ENCODE measurements around the gene PTPRJ.

PTPRJ gene

GRCh38 chr11:47973173-47973572 is 7.2 kb upstream of the PTPRJ start:
- H3K4me1 ChIP-seq (ENCODE audit: insufficient read depth, poor library complexity, severe bottlenecking) = peaks cover 7% of the 10 kb centered on the region
- no peak for DNase-seq (ENCODE audit: low spot score)
- no peak for TF ChIP-seq CTCF (IDR thresholded peaks at IDR 0.05; ENCODE audit: poor library complexity, severe bottlenecking)
- no peaks in the 10 kb centered on the region for H3K36me3 ChIP-seq (ENCODE audit: low read depth)
- no peak for ATAC-seq (ENCODE audit: low read depth)
- no peaks in the 10 kb centered on the region for H3K27me3 ChIP-seq (ENCODE audit: insufficient read depth, poor library complexity, severe bottlenecking)
- no peaks in the 10 kb centered on the region for H3K9me3 ChIP-seq (ENCODE audit: severe bottlenecking)
- H3K4me3 ChIP-seq (ENCODE audit: severe bottlenecking) = no peak overlapping the region
- no peak overlapping the region for H3K27ac ChIP-seq (ENCODE audit: poor library complexity, severe bottlenecking)

- ATAC-seq (ENCODE audit: low read depth) (no peak), DNase-seq (ENCODE audit: low spot score) (no peak)
- no peak overlapping the region for H3K27ac ChIP-seq (ENCODE audit: poor library complexity, severe bottlenecking)
Measured at GRCh38 chr11:47976931-47977330, 3.4 kb upstream of the PTPRJ start.

GRCh38 chr11:47977623-47978022 is 2.7 kb upstream of the PTPRJ start:
- Histone ChIP-seq H3K36me3 (ENCODE audit: low read depth) (no peaks in the 10 kb centered on the region), H3K27ac (ENCODE audit: poor library complexity, severe bottlenecking) (no peak overlapping the region), H3K4me3 (ENCODE audit: severe bottlenecking) (no peak overlapping the region), H3K9me3 (ENCODE audit: severe bottlenecking) (no peaks in the 10 kb centered on the region), H3K27me3 (ENCODE audit: insufficient read depth, poor library complexity, severe bottlenecking) (no peaks in the 10 kb centered on the region), H3K4me1 (ENCODE audit: insufficient read depth, poor library complexity, severe bottlenecking) (peaks cover 7% of the 10 kb centered on the region)
- TF ChIP-seq CTCF (IDR thresholded peaks at IDR 0.05; ENCODE audit: poor library complexity, severe bottlenecking) = no peak
- ATAC-seq (ENCODE audit: low read depth) (no peak), DNase-seq (ENCODE audit: low spot score) (no peak)

More at GRCh38 chr11:47976931-47977330, 3.4 kb upstream of the PTPRJ start:
- Histone ChIP-seq H3K36me3 (ENCODE audit: low read depth) (no peaks in the 10 kb centered on the region), H3K4me3 (ENCODE audit: severe bottlenecking) (no peak overlapping the region), H3K4me1 (ENCODE audit: insufficient read depth, poor library complexity, severe bottlenecking) (peaks cover 7% of the 10 kb centered on the region), H3K9me3 (ENCODE audit: severe bottlenecking) (no peaks in the 10 kb centered on the region), H3K27me3 (ENCODE audit: insufficient read depth, poor library complexity, severe bottlenecking) (no peaks in the 10 kb centered on the region)
- no peak for TF ChIP-seq CTCF (IDR thresholded peaks at IDR 0.05; ENCODE audit: poor library complexity, severe bottlenecking)

- DNase-seq (ENCODE audit: low spot score) (no peak), ATAC-seq (ENCODE audit: low read depth) (no peak)
- Histone ChIP-seq H3K4me3 (ENCODE audit: severe bottlenecking) (peak overlapping the region; percentile 98), H3K4me1 (ENCODE audit: insufficient read depth, poor library complexity, severe bottlenecking) (peaks cover under 1% of the 10 kb centered on the region), H3K27ac (ENCODE audit: poor library complexity, severe bottlenecking) (no peak overlapping the region), H3K27me3 (ENCODE audit: insufficient read depth, poor library complexity, severe bottlenecking) (no peaks in the 10 kb centered on the region), H3K9me3 (ENCODE audit: severe bottlenecking) (no peaks in the 10 kb centered on the region), H3K36me3 (ENCODE audit: low read depth) (no peaks in the 10 kb centered on the region)
- no peak for TF ChIP-seq CTCF (IDR thresholded peaks at IDR 0.05; ENCODE audit: poor library complexity, severe bottlenecking)
Measured at GRCh38 chr11:47979378-47980087, 826 bp upstream of the PTPRJ start.

GRCh38 chr11:47980907-47981621 is 705 bp downstream of the PTPRJ start:
- Histone ChIP-seq H3K36me3 (ENCODE audit: low read depth) (no peaks in the 10 kb centered on the region), H3K27me3 (ENCODE audit: insufficient read depth, poor library complexity, severe bottlenecking) (no peaks in the 10 kb centered on the region), H3K27ac (ENCODE audit: poor library complexity, severe bottlenecking) (no peak overlapping the region), H3K4me1 (ENCODE audit: insufficient read depth, poor library complexity, severe bottlenecking) (no peaks in the 10 kb centered on the region), H3K4me3 (ENCODE audit: severe bottlenecking) (peak overlapping the region; percentile 98), H3K9me3 (ENCODE audit: severe bottlenecking) (no peaks in the 10 kb centered on the region)
- peak; percentile 12 for TF ChIP-seq CTCF (IDR thresholded peaks at IDR 0.05; ENCODE audit: poor library complexity, severe bottlenecking)
- no peak for DNase-seq (ENCODE audit: low spot score)
- peak; percentile 65 for ATAC-seq (ENCODE audit: low read depth)
